HG02763 (cell line): Measurements from ENCODE around the gene CBX4.

Source experiments
- ATAC-seq: cut with Tn5 transposase; IDR thresholded peaks from one replicate; pipeline ENCODE4 v1.9.1; 2021; ENCODE audit warnings: mild to moderate bottlenecking, moderate library complexity; ENCODE audit not compliant: unreplicated experiment

The CBX4 gene

DNA sequence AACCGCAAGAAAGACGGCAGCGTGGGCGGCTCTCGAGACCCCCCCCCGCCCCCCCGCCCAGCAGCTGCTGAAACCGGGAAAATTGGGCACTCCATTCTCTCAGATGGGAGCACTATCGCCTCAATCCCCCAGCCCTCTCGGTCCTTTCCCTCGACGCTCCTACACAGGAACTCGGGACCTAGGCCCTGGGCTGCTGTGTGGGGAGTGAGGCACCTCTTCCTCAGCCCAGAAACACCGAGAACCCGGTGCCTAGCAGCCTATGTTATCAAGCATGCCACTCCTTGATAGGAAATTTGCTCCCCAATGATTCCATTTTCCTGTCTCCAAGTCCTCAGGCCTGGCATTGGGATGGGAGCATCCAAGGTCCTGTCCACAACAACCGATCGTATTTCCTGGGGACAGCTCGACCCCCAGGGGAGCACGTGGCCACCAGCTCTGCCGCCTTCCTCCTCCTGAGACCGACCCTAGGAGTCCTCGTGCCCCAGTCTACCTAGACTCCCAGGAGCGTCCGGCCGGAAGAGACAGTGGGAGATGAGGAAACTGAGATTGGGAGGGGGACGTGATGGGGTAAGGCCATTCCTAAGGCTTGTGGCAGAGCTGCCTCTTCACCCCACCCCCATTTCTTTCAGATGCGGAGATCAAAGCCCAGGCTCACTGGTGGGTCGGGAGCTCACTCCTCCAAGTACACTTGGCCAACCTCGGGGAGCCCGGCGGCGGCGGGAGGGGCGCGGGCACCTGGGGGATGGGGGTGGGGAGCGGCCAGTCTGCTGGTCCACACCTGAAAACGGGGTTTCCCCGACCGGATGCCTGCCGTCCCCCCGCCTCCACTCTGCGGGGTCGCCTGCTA lies 24.9 kb downstream of the CBX4 start:
- no peak for ATAC-seq

DNA sequence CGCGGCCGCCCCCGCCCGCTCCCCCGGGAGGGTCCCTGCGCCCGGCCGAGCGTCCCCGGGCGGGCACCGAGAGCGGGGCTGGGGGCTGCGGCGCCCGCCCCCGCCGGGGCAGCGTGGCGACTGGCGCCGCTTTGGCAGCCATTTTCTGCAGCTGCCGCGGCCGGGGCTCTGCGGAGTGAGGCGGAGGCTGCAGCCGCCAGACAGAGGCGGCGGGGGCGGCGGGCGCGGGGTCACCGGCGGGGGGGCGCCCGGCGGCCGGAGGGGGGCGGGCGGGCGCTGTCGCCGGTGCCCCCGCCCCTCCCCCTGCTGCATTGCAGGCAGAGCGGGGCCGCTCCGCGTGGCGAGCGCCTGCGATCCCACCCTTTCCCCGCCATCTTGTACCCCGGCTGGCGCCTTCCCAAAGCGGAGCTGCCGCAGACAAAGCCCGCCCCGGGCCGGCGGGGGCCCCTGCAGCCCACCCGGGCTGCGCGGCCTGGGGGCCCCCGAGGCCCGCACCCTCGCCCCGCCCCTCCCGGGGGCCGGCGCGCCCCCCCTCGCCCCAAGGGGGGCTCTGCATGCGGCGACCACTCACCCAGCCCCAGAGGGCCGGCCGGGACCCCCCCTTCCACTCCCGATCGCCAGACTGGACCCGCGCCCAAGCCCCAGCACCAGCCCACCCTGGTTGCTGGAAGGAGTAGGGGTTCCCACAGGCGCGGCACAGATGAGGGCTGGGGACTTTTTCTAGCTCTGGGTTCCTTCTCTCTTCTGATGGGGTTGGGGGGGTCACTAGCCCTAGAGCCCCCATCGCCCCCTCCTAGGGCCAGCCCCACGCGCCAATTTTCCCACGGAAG lies 25.7 kb downstream of the CBX4 start:
- ATAC-seq: no peak

DNA sequence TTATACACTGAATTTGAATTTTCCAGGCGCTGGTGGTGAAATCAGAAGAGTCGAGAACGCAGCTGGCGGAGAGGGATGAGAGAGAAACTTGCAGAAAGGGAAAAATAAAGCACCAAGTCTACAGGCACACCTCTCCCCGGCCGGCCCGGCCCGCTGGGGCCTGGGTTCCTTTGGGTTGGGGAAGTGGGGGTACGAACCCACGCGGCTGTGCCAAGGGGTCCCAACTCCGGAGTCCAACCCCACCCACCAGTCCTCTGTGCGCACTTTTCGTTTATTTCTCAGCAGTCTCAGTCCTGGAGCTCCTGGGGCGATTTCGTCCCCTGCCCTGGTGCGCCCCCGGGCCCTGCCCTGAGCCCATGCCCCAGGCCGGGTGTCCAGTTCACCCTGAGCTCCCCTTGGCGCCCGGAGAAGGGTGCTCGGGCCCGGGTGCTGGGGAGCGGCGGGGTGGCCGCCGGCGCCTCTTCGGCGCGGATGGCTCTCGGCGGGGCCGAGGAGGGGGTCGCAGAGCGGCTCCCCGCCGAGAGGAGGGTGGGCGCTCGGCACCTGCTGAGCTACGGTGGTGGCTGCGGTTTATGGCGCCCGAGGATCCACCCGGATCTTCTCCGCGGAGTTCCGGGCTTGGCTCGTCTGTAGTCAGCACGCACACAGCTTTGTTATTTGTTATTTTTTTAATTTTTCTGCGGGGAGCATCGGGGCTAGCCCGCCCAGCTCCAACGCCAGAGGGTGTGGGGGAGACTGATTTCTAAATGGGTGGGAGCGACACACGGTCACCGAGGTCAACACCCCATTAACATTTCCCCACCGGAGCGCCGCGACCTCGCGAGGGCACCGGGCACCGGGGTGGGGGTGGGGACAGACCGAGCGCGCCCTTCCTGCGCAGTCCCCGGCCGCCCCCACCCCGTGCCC lies 26.6 kb downstream of the CBX4 start:
- no peak for ATAC-seq

DNA sequence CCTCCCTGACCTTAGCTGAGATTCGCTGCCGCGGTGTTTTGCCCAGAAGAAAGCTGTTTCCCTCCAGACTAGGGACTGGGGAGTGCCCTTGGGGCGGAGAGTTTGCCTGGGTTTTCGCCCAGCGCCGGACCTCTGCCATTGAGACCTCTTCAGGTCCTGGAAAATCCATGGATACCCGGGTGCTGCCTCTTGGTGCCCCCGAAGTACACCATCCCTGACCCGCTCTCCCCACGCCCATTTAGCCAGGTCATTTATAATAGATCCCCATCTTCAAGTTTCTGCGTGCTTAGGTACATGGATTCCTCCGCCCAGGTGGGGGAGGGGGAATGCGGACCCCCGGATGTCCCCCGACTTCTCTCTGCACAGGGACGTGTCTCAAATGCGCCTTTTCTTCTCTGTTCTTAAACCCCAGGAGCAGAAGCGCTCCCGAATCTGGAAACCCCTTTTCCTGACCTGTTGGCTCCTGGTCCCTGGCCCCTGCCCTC lies 27.3 kb downstream of the CBX4 start:
- ATAC-seq: no peak

DNA sequence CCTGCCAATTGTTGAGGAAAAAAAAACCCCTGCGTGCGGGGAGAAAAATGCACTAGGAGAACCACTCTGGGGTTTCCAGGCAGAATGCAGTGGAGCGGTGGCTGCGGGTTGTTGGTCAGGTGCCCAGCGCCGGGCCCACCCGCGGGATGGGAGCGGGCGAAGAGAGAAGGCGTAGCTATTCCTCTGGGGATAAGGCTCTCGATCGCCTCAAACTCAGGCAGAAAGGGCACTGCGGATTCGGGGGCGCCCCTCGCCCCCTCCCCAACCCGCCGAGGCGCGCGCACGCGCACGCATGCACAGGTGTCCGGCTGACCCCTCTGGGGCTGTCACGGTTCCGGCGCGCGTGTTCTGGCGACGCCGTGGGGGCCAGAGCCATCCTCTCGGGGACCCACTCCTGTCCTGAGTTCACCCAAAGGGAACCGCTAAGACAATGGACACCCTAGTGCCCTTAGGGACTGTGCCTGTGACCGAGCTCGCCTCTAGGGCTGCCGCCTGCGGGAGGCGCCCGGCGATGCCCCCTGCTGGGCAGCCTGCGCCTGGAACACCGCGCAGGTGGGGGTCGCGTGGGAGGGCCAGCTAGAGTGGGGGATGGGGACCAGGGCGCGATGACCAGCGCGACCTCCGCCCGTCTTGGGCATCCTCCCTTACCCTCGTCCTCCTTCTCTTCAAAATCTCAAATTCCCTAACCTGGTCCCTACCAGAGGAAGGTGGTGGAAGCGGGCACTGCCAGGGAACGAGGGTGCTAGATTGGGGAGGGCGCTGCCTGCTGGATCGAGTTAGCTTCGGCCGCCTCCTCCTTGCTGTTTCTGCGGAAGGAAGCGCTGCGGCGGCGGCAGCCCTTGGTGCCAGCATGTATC lies 28.0 kb downstream of the CBX4 start:
- no peak for ATAC-seq

DNA sequence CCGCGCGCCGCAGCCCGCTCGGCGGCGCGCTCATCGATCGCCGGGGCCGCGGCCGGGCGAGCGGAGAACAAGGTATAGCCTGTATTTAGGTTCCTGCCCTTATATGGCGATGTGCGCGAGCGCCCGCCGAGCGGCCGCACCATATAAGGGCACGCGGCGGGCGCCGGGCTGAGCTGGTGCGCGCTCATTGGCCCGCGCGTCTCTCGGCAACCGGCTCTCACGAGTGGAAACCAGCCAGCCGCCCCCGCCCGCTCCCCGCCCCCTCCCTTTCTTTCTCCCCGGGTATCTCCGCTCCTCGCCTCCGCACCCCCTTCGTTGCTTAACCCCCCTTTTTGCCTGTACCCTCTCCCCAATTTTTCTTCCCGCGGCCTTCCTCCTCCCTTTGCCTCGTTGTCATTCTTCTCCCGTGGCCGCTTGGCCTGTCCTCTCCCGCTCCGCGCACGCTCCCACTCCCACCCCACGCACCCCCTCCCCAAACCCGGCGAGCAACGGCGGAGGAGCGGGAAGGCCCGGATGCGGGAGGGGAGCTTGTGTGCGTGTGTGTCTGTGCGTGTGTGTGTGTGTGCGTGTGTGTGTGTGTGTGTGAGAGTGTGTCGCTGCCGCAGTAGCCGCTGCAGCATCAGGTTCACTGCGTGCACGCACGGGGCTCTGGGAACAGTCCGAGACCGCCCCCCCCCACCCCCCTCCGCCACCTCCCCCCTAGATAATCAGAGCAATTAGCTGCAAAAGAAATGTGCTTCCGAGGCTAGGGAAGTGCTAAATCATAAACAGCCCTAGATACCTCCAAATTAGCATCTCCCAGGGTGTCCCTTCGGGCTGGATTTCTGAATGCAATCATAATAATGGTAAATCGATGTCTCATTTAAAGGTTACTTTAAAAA lies 28.9 kb downstream of the CBX4 start:
- ATAC-seq: peak; percentile 66

DNA sequence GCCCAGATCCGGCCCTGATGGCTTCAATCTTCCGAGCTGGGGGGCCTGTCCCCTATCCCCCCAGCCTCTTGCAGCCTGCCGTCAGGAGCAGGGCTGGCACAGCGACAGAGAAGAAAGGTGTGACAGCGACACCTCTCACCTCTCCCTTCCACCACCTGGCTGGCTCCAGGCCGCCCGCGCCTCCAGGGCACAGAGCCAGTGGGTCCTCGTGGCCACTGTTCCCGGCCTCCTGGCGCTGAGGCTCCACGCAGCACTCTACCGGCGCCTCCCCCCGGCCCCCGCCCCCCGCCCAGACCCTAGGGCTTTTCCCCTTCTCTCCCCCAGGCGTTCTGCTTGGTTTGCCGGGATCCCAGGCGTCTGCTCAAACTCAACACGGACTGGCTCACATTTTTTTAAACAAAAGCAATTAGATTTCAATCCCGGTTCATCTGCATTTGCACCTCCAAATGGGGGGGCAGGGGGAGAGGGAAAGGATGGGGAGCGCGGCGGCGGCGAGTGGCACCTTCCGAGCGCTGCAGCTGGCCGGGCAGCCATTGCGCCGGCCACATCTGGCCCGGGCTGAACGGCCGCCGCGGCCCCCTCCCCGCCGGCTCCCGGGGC lies 29.6 kb downstream of the CBX4 start:
- no peak for ATAC-seq

DNA sequence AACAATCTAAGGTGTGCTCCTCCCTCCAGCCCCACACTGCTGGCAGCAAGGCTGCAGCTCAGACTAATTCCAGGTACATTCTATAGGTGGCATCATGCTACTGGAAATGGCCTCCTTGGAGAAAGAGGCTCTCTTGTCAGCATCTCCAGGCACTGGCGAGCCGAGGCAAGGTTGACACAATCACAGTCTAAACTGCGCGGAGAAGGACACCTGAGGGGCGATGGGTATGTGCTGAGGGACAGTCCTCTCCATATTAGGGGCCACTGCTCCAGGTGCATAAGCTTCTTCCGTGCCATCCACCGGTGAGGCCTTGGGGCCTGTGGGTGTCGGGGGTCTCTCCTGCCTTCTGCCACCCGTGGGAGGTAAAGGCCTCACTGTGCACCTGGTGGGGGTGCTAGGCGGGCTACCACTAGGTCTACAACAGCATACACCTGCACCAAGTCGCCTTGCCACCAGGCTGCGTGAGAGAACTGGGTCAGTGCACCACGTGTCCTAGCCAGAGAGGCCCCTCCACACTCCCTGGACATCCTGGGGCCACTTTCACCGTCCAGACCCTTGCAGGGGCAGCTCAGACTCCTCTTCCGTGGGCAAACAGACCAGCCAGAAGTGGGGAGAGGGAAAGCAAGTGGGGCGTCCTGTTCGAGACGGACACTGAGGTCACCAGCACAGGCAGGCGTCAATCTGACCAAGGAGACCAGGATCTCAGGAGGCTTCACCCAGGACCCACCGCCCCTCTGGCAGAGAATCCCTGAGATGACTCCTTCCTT lies 30.3 kb downstream of the CBX4 start:
- ATAC-seq: no peak

DNA sequence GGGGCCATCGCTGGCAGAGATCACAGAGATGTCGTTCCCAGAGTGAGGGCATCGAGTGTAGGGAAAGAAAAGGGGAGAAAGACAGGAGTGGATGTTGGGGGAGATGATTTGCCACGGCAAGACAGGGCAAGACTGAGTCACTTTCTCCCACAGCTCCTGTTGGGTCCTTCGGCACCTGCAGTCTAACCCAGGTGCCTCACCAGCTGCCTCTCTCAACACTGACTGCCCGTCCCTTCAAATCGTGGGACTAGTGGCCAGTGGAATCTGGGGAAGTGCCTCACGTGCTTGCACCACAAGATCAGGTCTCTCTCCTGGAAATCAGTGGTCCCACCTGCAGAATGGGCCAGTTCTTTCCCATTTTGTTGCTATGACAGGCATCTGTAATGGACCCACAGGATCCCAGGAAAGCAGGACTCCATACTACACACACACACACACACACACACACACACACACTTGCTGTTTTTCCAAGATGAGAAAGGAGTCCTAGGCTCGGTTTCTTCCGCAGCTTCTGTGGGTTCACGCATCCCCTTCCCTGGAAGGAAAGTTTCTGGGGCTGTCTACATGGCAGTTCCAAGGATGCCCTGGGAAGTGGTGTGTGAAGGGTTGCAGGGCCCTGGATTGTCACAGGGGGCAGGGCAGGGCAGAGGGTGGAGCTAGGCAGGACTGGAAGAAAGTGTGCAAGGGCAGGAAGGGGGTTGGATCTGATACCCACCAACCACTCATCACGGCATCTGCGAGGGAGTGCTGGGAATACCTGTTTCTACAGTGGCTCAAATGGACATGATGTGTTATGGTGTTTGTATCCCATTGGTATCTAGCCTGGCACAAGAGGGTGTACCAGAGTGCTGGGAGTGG lies 32.1 kb downstream of the CBX4 start:
- ATAC-seq: no peak

DNA sequence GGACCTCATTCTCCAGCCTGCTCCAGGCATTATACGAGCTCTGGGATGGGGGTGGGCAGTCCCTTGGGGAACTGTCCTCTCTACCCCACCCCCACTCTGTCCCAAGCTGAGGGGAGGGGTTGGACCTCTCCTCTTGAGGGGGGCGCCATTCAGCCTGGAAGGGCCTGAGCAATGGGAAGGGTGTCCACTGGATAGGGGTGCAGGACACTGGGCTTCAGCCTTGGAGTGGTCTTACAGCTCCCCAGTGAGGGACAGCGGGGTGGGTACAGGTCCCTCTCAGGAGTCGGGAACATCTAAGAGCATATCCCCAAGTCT lies 32.8 kb downstream of the CBX4 start:
- ATAC-seq: no peak

DNA sequence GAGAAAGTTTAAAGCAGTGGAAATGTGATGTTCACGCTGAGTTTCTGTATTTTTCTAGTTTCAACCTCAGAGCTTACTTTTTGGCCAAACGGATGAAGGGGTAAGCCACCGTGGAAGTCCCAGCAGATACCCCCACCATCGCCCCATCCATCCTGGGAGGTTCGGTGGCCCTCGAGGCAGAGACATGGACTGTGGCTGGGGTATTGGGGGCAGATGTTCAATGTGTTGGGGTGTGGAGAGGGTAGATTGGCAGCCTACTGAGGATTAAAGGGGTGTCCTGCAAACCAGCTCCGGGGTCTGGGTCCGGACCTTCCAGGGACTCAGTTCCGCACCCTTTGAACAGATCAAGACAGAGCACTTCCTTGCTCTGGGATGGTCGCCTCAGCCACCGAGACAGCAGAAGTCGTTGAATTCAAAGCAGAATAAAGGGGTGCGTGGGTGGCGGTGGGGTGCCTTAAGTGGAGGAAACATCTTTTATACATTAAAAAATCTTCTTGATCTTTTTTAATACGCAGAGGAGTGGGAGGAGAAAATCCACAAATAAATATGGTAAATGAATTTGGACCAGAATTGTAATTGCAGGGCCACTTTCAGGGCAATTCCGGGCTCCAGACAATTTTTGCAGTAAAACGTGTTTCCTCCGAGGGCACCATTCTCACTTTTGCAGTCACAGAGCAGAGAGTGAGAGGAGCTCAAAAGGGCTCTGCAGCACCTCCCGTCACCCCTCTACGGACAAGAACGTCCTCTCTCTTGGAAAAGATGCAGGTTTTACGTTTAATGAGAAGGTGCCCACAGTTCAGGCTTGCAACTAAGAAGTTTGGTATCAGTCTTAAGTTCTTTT lies 34.2 kb downstream of the CBX4 start:
- no peak for ATAC-seq

DNA sequence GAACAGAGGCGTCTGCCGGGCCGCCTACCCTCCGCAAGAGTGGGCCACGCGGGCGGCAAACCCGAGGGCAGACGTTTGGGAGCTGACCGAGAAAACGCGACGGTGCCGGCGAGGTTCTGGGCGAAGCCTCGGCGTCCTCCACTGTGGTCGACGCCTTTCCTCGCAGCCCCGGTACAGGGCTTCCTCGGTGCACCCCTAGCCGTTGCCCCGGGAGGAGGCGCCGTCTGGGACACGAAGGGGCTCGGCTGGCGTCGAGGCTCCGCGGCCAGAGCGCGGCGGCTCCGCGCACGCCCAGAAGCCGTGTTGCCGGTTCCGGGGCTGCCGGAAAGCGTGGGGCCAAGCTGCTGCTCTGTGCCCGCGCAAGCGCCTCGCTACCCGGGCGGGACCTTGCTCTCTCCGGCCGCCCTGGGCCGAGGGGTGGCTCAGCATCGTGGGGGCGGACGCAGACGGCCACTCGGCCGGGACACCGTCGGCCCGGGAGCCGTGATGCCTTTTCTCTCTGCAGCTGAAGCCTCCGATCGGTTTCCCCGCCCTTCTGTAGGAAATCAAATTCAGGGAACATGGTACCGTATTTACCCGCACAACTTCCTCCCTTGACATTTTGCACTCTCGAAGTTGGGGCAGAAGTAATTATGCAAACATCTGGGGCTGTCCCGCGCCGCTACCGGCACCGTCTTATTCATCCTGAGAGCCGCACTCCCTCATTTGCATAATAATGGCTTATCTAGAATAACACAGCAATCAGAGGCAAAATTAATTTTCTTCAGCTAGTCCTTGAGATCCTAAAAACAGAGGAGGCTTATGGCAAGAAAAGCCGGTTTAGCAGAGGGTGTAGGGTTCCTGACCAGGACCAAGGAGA lies 35.0 kb downstream of the CBX4 start:
- ATAC-seq: peak; percentile 50

DNA sequence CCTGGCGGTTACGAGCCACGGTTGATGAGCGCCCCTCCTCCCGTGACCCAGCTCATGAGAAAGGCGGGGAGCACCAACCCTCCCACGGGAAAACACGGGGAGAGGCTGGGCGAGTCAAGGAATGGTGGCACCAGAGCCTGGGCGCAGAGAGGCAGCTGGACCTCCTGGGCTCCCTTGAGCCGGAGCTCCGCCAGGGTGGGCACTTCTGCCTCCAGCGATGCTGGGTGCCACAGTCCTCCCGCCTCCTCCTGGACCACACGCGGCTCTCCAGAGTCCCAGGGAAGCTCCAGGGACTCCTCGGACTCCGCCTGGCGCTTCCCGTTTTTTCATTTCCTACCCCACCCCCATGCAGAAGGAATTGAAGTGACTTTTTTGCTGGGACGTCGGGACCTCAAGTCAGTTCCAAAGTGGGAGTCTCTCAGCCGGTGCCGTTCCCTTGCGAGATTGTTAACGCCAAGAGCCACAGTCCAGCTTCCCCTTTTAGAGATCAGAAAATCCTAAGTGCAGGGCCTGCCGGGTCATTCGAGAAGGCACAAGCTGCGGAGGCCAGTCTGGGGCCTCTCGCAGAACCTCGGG lies 35.7 kb downstream of the CBX4 start:
- no peak for ATAC-seq

DNA sequence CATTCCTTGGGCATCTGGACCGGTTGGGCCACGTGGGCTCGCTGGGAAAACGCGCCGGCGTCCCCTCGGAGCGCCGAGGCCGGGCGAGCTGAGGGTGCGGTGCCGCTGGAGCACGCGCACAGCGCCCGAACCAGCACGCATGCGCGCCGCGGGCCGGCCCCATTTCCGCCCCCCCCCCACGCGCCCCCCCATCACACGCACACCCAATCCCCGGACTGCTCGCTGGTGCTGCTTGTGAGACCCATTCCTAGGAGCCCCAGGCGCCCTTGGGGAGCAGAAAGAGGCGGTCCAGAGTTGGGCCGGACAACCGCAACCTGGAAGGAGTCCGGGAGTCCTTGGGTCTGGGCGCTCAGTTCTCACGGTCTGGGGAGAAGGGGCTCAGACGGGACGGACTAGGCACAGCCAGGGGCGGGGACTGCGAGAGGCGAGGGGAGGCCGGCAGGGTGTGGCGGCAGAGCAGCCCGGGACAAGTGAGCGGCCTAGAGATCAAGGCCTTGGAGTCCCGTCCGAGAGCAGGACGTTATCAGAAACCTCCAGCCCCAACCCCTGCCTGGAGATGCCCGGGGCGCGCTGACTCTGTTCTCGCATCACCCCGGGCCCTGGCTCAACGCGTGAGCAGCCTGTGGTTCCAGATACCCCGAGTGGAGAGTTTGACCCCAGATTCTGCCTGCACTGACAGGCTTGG lies 36.4 kb downstream of the CBX4 start:
- no peak for ATAC-seq
